Measurements from ENCODE around the gene NAPA. TPM values are rescaled to one million over a fixed set of nuclear protein-coding genes. Genes with fewer than 3 reads are reported as not detected.

NAPA gene
- 87.5 and 132 TPM in 2 replicates for total RNA-seq (2014; rRNA removed; shearing (Covaris generic))

DNA sequence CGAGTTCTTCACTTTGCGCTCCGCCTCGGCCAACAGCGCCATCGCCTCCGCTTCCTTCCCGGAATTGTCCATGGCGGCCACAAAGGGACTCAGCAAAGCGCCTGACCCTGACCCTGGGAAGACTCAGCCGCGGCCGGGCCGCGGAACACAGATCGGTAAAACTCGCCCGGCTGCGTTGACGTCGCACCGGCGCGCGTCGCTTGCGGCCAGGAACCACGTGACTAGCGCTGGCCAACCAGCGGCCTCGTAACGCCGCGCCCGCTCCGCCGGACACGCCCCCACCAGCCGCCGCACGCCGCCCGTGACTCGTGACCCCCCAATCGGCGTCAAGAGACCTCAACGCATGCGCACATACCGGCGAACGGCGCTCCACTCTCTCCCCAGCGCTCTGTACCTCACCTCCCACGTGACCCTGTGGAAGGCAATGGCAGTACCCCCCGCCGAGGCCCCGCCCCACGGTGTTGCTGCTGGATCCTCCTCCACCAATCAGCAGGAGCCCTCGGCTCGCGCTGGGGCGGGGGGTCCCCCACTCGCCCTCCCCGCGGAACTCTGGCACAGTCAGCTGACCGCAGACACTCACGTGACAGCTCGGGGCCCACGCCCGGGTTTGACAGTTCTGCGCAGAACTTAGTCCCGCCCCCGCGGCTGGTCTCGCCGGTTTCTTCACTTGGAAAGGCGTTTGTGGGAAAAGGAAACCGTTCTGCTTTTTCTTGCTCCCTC, at the start of gene NAPA:
Gene NAPA (minus strand): TSS at position 195 of the 720 bp plus-strand sequence. CDS start 123 bp downstream, at position 72.
- Histone ChIP-seq H3K27me3 (replicated peaks) (no peaks in the 10 kb centered on the region), H3K27ac (peak within 1 kb of the TSS; percentile 61), H3K4me3 (peak within 1 kb of the TSS; percentile 67), H3K36me3 (peaks cover 7% of the 10 kb centered on the region; the same call in 1 of the 2 replicates), H3K9me3 (replicated peaks) (no peaks in the 10 kb centered on the region), H3K4me1 (replicated peaks) (peaks cover 21% of the 10 kb centered on the region)
- peak; percentile 100 for DNase-seq (ENCODE audit: low read depth in 1 of 2, low spot score in 2 of 2)

DNA sequence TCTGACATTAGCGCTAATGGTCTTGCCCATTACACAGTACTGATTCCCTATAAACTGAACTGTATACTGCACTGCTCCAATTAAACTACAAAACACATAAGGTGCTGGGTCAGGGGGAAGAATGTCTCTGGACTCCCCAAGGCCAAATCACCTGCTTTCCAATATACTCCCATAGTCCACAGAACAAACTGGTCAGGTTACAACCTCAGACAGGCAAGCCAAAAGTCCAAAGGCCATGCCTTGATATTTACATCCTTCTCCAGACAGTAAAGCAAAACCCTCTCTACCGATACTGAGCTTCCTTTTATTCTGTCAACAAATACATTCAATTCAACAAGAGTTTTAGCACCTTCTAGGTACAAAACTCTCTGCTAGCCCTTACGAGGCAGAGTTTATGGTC, 49.2 kb upstream of the NAPA start:
- Histone ChIP-seq H3K27ac (no peak overlapping the region), H3K4me1 (replicated peaks) (peaks cover 21% of the 10 kb centered on the region), H3K4me3 (no peak overlapping the region), H3K9me3 (replicated peaks) (no peaks in the 10 kb centered on the region), H3K36me3 (no peaks in the 10 kb centered on the region), H3K27me3 (replicated peaks) (peaks cover 21% of the 10 kb centered on the region)
- DNase-seq (ENCODE audit: low read depth in 1 of 2, low spot score in 2 of 2) = no peak

DNA sequence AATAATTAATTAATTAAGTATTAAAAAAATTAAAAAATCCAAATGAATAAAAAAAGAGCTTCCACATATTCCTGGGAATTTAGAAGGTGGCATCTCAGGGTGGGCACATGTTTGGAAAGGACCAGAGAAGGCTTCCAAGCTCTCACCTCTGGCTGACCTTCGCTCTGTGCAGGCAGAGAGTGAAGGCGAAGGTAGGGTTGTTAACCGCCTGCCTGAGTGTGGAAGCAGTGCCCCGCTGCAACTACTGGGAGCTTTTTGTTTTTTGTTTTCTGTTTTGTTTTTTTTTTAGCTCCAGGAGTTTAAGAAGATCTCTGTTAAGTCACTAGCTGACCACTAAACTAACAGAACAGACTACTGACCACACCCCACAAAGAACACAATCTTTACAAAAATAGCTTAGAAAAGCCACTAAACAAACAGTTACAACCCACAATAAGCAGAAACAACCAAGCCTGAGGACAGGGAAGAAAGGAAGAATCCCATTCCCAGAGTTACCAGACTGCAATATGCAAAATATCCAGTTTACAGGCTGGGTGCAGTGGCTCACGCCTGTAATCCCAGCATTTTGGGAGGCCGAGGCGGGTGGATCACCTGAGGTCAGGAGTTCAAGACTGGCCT, 46.7 kb upstream of the NAPA start:
- Histone ChIP-seq H3K36me3 (no peaks in the 10 kb centered on the region), H3K4me3 (no peak overlapping the region), H3K4me1 (replicated peaks) (peaks cover 21% of the 10 kb centered on the region), H3K27me3 (replicated peaks) (peaks cover 21% of the 10 kb centered on the region), H3K9me3 (replicated peaks) (no peaks in the 10 kb centered on the region), H3K27ac (no peak overlapping the region)
- DNase-seq (ENCODE audit: low read depth in 1 of 2, low spot score in 2 of 2) = peak in 1 of 2 experiments; percentile 85

DNA sequence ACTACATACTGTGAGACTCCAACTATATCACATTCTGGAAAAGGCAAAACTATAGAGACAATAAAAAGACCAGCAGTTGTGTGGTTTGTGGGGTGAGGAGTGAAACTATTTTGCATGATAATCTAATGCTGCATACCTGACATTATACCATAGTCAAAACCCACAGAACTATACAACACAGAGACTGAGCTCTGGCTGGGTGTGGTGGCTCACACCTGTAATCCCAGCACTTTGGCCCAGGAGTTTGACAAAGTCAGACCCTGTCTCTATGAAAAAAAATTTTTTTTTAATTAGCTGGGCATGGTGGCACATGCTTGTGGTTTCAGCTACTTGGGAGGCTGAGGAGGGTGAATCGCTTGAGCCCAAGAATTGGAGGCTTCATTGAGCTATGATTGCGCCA, 46.1 kb upstream of the NAPA start:
- Histone ChIP-seq H3K4me3 (no peak overlapping the region), H3K27me3 (replicated peaks) (peaks cover 21% of the 10 kb centered on the region), H3K9me3 (replicated peaks) (no peaks in the 10 kb centered on the region), H3K27ac (no peak overlapping the region), H3K4me1 (replicated peaks) (peaks cover 21% of the 10 kb centered on the region), H3K36me3 (no peaks in the 10 kb centered on the region)
- DNase-seq (ENCODE audit: low read depth in 1 of 2, low spot score in 2 of 2) = peak in 1 of 2 experiments; percentile 27

DNA sequence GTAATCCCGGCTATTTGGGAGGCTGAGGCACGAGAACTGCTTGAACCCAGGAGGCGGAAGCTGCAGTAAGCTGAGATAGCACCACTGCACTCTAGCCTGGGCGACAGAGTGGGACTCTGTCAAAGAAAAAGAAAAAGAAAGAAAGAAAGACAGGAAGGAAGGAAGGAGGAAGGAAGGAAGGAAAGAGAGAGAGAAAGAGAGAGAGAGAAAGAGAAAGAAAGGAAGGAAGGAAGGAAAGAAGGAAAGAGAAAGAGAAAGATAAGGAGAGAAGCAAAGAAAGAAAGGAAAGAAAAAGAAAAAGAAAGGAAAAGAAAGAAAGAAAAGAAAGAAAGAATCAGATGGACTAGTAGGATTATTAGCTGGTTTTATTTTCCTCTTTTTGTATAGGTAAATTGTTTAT, 35.3 kb upstream of the NAPA start:
- Histone ChIP-seq H3K27ac (no peak overlapping the region), H3K9me3 (replicated peaks) (no peaks in the 10 kb centered on the region), H3K36me3 (no peaks in the 10 kb centered on the region), H3K4me1 (replicated peaks) (no peaks in the 10 kb centered on the region), H3K27me3 (replicated peaks) (peaks cover 13% of the 10 kb centered on the region), H3K4me3 (no peak overlapping the region)
- no peak for DNase-seq (ENCODE audit: low read depth in 1 of 2, low spot score in 2 of 2)

DNA sequence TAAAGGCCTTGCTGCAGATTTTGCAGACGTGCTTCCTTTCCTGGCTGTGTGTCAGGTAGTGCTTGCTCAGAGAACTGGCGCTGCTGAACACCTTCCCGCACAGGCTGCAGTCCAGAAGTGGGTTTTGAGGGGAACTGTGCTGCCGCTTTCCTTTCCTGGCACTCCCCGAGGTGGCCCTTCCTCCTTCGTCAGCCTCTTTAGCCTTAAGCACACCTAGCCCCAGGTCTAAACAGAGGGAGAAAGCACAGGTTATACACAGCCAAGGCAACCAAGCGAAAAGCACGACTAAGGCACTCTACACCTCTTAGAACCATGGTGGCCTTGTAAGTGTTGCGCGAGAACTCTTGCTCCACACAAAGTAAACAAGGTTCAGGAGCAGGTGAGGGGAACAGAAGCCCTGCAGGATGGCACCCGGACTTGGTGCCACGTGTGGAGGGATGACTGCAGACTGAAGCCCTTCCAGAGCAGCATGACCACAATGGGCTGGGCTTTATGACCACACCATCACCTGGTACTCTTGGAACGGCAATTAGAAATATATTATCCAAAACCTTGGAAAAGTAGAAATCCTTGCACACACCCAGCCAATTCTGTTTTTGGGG, 34.5 kb upstream of the NAPA start:
- no peak for DNase-seq (ENCODE audit: low read depth in 1 of 2, low spot score in 2 of 2)
- no peaks in the 10 kb centered on the region for H3K4me1 ChIP-seq (replicated peaks)
- H3K36me3 ChIP-seq = no peaks in the 10 kb centered on the region
- peaks cover 13% of the 10 kb centered on the region for H3K27me3 ChIP-seq (replicated peaks)
- no peak overlapping the region for H3K4me3 ChIP-seq
- no peaks in the 10 kb centered on the region for H3K9me3 ChIP-seq (replicated peaks)
- no peak overlapping the region for H3K27ac ChIP-seq

DNA sequence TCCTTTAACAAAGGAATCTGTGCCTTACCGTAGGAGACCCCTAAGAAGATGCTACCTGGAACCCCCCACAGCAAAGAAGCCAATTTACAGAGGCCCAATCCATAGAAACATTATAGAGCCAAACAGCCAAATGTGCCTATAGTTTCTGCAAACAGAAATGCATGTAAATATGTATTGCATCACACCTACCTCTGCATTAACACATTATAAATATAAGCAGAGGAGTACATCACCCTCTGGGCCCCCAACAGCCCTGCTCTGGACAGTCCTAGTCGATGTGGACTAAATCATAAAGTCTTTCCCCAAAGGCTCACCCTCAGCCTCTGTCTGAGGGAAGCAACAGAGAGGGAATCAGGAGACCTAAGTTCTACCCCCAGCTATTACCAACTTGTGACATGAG, 32.3 kb upstream of the NAPA start:
- Histone ChIP-seq H3K4me3 (no peak overlapping the region), H3K27me3 (replicated peaks) (peaks cover 13% of the 10 kb centered on the region), H3K27ac (no peak overlapping the region)

DNA sequence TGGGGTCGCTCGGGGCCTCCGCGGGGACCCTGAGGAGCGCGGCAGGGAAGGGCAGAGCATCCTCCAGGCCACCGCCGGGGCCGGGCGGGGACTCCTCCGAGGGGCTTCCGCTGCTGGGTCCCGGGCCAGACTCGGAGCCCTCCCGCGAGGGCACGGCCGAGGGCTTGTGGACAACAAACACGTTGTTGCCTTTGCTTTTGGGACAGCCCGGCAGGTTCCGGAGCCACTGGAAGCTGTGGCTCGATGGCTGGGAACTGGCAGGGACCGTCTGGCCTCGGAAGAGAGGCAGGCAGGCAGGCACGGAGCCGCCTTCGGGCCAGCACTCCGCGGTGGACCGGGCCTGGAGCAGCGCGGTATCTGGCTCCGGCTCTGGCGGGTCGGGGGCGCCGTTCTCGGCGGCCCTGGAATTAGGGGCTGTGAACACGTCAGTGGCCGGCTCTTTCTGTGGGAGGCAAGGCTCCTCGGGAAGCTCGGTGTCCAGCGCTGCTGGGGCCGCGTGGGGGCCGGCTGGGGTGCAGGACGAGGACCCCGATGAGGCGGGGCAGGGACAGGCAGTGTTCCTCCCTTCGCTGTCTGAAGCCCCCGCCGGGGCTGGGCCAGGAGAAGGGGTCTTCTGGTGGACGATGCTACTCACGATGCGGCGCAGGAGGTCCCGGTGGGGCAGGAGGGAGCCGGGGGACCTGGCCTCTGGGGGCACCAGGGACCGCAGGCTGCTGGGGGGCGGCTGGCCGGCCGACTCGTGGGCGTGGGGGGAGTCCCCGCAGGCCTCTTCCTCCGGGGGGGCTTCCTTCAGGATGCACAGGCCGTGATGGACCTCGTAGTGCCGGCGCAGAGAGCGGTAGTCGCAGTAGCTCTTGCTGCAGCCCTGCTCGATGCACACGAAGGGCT, 30.4 kb upstream of the NAPA start:
- peaks cover 13% of the 10 kb centered on the region for H3K27me3 ChIP-seq (replicated peaks)
- no peak overlapping the region for H3K4me3 ChIP-seq
- no peak for DNase-seq (ENCODE audit: low read depth in 1 of 2, low spot score in 2 of 2)
- no peaks in the 10 kb centered on the region for H3K9me3 ChIP-seq (replicated peaks)
- H3K36me3 ChIP-seq = no peaks in the 10 kb centered on the region
- peaks cover 20% of the 10 kb centered on the region for H3K4me1 ChIP-seq (replicated peaks)
- no peak overlapping the region for H3K27ac ChIP-seq

More for the DNA sequence above, 32.3 kb upstream of the NAPA start:
- peaks cover 3% of the 10 kb centered on the region for H3K4me1 ChIP-seq (replicated peaks)
- DNase-seq (ENCODE audit: low read depth in 1 of 2, low spot score in 2 of 2) = no peak
- no peaks in the 10 kb centered on the region for H3K9me3 ChIP-seq (replicated peaks)
- H3K36me3 ChIP-seq = no peaks in the 10 kb centered on the region

DNA sequence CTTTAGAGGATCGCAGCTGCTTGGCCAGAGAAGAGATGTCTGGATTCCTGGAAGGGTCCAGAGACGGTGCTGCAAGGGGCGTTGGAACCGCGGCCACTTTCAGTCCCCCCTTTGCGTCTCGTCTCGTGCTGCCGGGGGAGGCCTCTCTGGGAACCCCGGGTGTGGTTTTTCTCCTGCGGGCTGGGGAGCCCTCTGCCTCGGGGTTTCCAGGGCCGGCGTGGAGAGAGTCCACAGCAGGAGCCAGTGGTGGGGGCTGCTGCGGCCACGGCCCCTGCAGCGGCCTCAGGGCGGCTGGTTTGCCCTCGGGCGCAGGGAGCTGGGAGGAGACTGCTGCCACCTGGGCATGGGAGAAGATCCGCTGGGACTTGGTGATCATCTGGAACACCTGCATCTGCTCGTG, 29.6 kb upstream of the NAPA start:
- no peak for DNase-seq (ENCODE audit: low read depth in 1 of 2, low spot score in 2 of 2)
- Histone ChIP-seq H3K27ac (no peak overlapping the region), H3K4me1 (replicated peaks) (peaks cover 20% of the 10 kb centered on the region), H3K9me3 (replicated peaks) (no peaks in the 10 kb centered on the region), H3K27me3 (replicated peaks) (peaks cover 10% of the 10 kb centered on the region; the same call in 1 of the 2 replicates), H3K4me3 (no peak overlapping the region), H3K36me3 (no peaks in the 10 kb centered on the region)

DNA sequence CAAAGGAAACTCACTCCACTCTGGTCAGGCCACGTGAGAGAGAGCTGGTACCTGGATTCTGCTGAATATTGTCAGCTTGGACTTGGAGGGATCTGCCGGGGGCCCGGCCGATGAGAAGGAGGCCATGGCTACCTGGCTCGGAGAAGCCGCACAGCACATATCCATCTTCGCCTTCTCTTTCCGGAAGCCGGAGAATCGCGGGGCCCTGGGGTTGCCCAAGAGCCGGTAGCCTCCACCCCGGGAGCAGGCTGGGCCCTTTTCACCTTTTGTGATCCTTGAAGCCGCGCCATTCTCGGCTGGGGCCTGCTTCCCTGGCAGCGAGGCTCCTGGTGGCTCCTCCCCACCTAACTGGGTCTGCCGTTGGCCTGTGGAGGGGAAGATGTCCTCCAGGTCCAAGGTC, 29.2 kb upstream of the NAPA start:
- Histone ChIP-seq H3K4me3 (no peak overlapping the region), H3K4me1 (replicated peaks) (peaks cover 20% of the 10 kb centered on the region)

DNA sequence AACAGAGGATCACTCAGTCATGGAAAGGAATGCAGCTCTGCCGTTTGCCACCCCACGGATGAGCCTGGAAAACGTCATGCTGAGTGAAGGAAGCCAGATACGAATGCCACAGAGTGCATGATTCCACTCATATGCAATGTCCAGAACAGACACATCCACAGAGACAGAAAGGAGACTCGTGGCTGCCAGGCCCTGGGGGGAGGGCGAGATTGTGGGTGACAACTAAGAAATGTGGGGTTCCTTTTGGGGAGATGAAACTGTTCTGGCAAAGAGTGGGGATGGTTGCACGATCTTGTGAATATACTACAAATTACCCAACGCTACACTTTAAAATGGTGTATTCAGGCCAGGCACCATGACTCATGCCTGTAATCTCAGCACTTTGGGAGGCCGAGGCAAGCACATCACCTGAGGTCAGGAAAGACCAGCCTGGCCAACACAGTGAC, 27.2 kb upstream of the NAPA start:
- Histone ChIP-seq H3K4me3 (no peak overlapping the region), H3K27ac (peak overlapping the region; percentile 33), H3K27me3 (replicated peaks) (0 out of 2 replicates have a peak, but pooled peaks cover 3% of the 10 kb centered on the region), H3K9me3 (replicated peaks) (no peaks in the 10 kb centered on the region), H3K4me1 (replicated peaks) (peaks cover 20% of the 10 kb centered on the region), H3K36me3 (no peaks in the 10 kb centered on the region)
- DNase-seq (ENCODE audit: low read depth in 1 of 2, low spot score in 2 of 2) = peak in 1 of 2 experiments; percentile 53

More for the DNA sequence above, 29.2 kb upstream of the NAPA start:
- H3K27ac ChIP-seq = no peak overlapping the region
- no peaks in the 10 kb centered on the region for H3K9me3 ChIP-seq (replicated peaks)
- H3K27me3 ChIP-seq (replicated peaks) = peaks cover 10% of the 10 kb centered on the region; the same call in 1 of the 2 replicates
- H3K36me3 ChIP-seq = no peaks in the 10 kb centered on the region
- DNase-seq (ENCODE audit: low read depth in 1 of 2, low spot score in 2 of 2) = no peak

DNA sequence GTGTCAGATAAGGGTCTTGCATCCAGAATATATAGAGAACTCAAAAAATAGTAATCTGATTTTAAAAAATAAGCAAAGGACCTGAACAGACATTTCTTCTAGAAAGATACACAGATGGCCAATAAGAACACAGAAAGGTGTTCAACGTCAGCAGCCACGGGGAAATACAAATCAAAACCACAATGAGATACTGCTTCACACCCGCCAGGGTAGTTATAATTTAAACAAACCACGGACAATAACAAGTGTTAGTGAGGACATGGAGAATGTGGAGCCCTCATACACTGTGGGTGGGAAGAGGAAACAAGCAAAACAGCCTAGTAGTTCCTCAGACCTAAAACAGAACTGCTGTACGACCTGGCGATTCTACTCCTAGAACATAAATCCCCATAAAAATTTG, 26.7 kb upstream of the NAPA start:
- no peaks in the 10 kb centered on the region for H3K9me3 ChIP-seq (replicated peaks)
- DNase-seq (ENCODE audit: low read depth in 1 of 2, low spot score in 2 of 2) = peak in 1 of 2 experiments; percentile 64
- H3K27ac ChIP-seq = peak overlapping the region; percentile 33
- no peaks in the 10 kb centered on the region for H3K36me3 ChIP-seq
- no peak overlapping the region for H3K4me3 ChIP-seq
- peaks cover 20% of the 10 kb centered on the region for H3K4me1 ChIP-seq (replicated peaks)
- no peaks in the 10 kb centered on the region for H3K27me3 ChIP-seq (replicated peaks)

DNA sequence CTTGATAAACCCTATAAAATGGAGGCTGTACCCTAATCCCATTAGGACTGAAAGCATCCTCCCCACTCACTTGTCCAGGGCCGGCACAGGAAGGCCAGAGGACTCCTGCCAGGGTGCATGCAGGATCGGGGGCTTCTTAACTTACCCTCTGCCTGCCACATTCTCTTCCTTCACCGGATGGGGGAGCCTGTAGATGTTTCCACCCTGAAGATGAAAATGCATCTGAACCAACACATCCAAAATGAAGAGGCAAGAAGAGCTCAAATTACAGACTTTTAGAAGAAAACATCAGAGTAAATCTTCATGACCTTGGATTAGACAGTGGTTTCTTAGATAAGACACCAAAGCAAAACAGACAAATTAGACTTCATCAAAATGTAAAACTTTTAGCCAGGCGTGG, 25.9 kb upstream of the NAPA start:
- no peak for DNase-seq (ENCODE audit: low read depth in 1 of 2, low spot score in 2 of 2)
- Histone ChIP-seq H3K27me3 (replicated peaks) (no peaks in the 10 kb centered on the region), H3K4me1 (replicated peaks) (peaks cover 20% of the 10 kb centered on the region), H3K9me3 (replicated peaks) (no peaks in the 10 kb centered on the region), H3K4me3 (no peak overlapping the region), H3K36me3 (no peaks in the 10 kb centered on the region), H3K27ac (no peak overlapping the region)
